ENCODE results near the gene SLC23A2.
"Not testable (repeated sequence)": the region's sequence is repeated elsewhere in the genome, so short reads cannot be mapped to it uniquely, and the experiment has no call there.

- TF ChIP-seq TAF1 (IDR thresholded peaks at IDR 0.05; ENCODE audit: low read depth); POLR2AphosphoS5 (IDR thresholded peaks at IDR 0.05); SMC3 (conservative IDR thresholded peaks at IDR 0.05; ENCODE audit: poor library complexity); RAD21 (conservative IDR thresholded peaks at IDR 0.05); MXI1 (conservative IDR thresholded peaks at IDR 0.05; ENCODE audit: poor library complexity, severe bottlenecking); EP300 (conservative IDR thresholded peaks at IDR 0.05; ENCODE audit: poor library complexity, severe bottlenecking); EZH2 (IDR thresholded peaks at IDR 0.05; ENCODE audit: borderline replicate concordance, insufficient read depth, low read length, poor library complexity, severe bottlenecking): not testable (repeated sequence)
- TF ChIP-seq, protein P1, sequence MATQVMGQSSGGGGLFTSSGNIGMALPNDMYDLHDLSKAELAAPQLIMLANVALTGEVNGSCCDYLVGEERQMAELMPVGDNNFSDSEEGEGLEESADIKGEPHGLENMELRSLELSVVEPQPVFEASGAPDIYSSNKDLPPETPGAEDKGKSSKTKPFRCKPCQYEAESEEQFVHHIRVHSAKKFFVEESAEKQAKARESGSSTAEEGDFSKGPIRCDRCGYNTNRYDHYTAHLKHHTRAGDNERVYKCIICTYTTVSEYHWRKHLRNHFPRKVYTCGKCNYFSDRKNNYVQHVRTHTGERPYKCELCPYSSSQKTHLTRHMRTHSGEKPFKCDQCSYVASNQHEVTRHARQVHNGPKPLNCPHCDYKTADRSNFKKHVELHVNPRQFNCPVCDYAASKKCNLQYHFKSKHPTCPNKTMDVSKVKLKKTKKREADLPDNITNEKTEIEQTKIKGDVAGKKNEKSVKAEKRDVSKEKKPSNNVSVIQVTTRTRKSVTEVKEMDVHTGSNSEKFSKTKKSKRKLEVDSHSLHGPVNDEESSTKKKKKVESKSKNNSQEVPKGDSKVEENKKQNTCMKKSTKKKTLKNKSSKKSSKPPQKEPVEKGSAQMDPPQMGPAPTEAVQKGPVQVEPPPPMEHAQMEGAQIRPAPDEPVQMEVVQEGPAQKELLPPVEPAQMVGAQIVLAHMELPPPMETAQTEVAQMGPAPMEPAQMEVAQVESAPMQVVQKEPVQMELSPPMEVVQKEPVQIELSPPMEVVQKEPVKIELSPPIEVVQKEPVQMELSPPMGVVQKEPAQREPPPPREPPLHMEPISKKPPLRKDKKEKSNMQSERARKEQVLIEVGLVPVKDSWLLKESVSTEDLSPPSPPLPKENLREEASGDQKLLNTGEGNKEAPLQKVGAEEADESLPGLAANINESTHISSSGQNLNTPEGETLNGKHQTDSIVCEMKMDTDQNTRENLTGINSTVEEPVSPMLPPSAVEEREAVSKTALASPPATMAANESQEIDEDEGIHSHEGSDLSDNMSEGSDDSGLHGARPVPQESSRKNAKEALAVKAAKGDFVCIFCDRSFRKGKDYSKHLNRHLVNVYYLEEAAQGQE (IDR thresholded peaks at IDR 0.05; ENCODE audit: borderline replicate concordance), result not testable (repeated sequence)
- TF ChIP-seq, protein P2, sequence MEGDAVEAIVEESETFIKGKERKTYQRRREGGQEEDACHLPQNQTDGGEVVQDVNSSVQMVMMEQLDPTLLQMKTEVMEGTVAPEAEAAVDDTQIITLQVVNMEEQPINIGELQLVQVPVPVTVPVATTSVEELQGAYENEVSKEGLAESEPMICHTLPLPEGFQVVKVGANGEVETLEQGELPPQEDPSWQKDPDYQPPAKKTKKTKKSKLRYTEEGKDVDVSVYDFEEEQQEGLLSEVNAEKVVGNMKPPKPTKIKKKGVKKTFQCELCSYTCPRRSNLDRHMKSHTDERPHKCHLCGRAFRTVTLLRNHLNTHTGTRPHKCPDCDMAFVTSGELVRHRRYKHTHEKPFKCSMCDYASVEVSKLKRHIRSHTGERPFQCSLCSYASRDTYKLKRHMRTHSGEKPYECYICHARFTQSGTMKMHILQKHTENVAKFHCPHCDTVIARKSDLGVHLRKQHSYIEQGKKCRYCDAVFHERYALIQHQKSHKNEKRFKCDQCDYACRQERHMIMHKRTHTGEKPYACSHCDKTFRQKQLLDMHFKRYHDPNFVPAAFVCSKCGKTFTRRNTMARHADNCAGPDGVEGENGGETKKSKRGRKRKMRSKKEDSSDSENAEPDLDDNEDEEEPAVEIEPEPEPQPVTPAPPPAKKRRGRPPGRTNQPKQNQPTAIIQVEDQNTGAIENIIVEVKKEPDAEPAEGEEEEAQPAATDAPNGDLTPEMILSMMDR (IDR thresholded peaks at IDR 0.05; ENCODE audit: poor library complexity, severe bottlenecking), result not testable (repeated sequence)
These were observed 25.3 kb downstream of the SLC23A2 start for GRCh38 chr20:4976014-4976413.

All from neural cell (in vitro differentiated cells).